ENCODE data around the gene FGF8.

DNA sequence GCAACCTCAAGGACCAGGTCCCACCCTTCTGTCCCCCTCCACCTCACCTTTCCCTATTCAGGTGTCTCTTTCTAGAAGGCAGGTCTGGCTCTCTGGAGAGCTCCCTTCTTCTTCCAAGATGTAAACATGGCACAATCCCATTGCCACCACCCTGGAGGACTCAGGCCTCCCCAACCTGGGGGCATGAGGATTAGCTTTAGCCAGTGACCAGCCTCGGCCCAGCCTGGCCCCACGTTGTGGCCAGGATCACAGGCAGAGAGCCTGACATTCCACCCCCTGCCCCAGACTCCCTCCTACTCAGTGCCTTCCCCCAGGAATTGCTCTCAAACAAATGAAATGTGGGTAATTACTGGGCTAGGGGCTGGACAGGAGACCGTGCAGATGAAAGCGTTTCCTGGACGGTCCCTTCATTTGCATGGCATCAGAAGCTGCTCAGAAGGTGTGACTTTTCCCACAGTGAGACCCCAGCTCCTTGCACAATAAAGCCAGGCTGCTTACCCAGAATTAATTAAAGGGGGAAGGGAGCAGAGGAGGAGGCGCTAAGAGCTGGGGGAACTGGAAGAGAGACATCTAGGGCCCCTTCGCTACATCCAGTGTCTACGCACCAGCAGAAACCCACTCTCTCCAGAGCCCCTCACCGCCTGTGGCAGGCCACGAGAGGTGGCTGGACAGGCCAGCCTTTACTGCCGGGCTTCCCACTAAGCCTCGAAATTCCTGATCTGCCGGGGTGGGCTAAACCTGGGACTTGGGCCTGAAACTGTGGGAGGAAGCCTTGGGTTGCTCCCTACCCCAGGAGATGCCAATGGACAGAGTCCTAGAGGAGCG, 7.7 kb downstream of the FGF8 start:
- no peak for TF ChIP-seq CTCF (IDR thresholded peaks at IDR 0.05; ENCODE audit: control extremely low read depth in 1 of 3, insufficient read depth in 1 of 3, low read depth in 1 of 3, low read length in 3 of 3)
- no peak for TF ChIP-seq TAF1 (IDR thresholded peaks at IDR 0.05; ENCODE audit: low read depth, low read length)
- no peak for TF ChIP-seq POLR2AphosphoS5 (IDR thresholded peaks at IDR 0.05; ENCODE audit: low read depth, low read length)
- no peak for TF ChIP-seq POLR2A (IDR thresholded peaks at IDR 0.05; ENCODE audit: control extremely low read depth in 1 of 2, low read depth in 2 of 2, low read length in 2 of 2)
- no peak for TF ChIP-seq NANOG (IDR thresholded peaks at IDR 0.05; ENCODE audit: insufficient read depth, low read depth, low read length, poor library complexity, severe bottlenecking)
- TF ChIP-seq CREB1 (IDR thresholded peaks at IDR 0.05): no peak
- TF ChIP-seq EGR1 (IDR thresholded peaks at IDR 0.05; ENCODE audit: borderline replicate concordance, low read depth, low read length): no peak
- no peak for TF ChIP-seq GTF2F1 (IDR thresholded peaks at IDR 0.05; ENCODE audit: borderline replicate concordance, low read depth, low read length)
- TF ChIP-seq EP300 (IDR thresholded peaks at IDR 0.05; ENCODE audit: borderline replicate concordance in 1 of 2, low read depth in 2 of 2, low read length in 2 of 2): no peak
- TF ChIP-seq ATF2 (IDR thresholded peaks at IDR 0.05; ENCODE audit: low read length): no peak
- no peak for TF ChIP-seq CEBPB (IDR thresholded peaks at IDR 0.05; ENCODE audit: low read depth, low read length)
- TF ChIP-seq RXRA (IDR thresholded peaks at IDR 0.05; ENCODE audit: insufficient read depth, low read depth, low read length): no peak
- TF ChIP-seq JUND (IDR thresholded peaks at IDR 0.05; ENCODE audit: low read length): no peak

All from H1 (cell line).